ENCODE data around the gene ZNF77. TPM values are rescaled to one million over a fixed set of nuclear protein-coding genes. Genes with fewer than 3 reads are reported as not detected.

ZNF77 gene
- total RNA-seq, 1 donor from 2014 or later, result 5.8 TPM

DNA sequence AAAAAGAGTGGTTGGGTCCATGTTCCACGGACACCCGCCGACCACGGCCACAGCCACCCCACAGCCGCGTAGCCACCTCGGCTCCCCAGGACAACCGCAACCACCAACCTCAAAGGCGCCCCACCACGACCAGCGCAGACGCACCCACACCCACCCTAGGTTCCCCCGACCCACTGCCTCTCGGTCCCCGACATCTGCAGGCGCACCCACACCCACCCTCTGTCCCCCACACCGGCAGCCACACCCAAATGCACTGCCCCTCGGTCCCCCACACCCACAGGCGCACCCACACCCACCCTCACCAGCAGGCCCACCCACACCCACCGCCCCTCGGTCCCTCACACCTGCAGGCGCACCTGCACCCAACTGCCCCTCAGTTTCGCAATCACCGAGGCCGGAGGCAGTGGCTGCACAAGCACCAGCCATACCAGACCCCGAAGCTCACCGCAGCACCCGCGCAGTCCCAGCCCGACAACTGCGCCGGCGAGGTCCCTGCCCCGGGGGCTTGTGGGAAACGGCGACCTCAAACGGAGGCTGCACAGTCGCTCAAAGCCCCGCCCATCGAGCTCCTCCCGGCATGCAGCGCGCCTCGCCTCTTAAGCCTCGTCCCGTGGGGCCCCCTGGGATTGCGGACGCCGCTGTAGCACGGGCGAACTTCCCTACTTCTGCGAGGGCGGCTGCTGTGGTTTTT, 18.3 kb downstream of the ZNF77 start:
- Mint-ChIP-seq H3K4me1 (ENCODE audit: unreplicated experiment) (peaks cover 12% of the 10 kb centered on the region), H3K27ac (no peak overlapping the region), H3K36me3 (peaks cover 10% of the 10 kb centered on the region), H3K9me3 (peaks cover 8% of the 10 kb centered on the region), H3K27me3 (no peaks in the 10 kb centered on the region), H3K4me3 (no peak overlapping the region)
- no peak for DNase-seq (ENCODE audit: extremely low spot score, unreplicated experiment)
- TF ChIP-seq, protein P1, sequence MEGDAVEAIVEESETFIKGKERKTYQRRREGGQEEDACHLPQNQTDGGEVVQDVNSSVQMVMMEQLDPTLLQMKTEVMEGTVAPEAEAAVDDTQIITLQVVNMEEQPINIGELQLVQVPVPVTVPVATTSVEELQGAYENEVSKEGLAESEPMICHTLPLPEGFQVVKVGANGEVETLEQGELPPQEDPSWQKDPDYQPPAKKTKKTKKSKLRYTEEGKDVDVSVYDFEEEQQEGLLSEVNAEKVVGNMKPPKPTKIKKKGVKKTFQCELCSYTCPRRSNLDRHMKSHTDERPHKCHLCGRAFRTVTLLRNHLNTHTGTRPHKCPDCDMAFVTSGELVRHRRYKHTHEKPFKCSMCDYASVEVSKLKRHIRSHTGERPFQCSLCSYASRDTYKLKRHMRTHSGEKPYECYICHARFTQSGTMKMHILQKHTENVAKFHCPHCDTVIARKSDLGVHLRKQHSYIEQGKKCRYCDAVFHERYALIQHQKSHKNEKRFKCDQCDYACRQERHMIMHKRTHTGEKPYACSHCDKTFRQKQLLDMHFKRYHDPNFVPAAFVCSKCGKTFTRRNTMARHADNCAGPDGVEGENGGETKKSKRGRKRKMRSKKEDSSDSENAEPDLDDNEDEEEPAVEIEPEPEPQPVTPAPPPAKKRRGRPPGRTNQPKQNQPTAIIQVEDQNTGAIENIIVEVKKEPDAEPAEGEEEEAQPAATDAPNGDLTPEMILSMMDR (conservative IDR thresholded peaks at IDR 0.05), result no peak

DNA sequence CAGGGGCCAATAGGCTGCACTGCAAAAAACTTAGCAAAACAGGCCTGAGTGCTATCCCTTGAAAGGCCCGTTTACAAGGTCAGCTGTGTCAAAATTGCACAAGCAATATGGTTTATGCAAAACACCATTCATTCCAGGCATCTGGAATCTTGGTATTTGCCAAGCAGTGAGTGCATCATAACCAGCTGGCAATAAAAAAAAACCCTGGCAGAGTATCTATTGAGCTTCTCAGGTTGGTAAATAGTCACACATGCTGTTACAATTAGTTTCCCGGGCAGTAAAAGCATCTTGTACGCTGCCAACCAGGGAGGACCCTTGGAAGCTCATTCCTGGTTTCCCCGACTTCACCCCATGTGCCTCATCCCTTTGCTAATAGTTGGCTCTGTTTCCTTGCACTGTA, 21.3 kb downstream of the ZNF77 start:
- H3K9me3 Mint-ChIP-seq, result no peaks in the 10 kb centered on the region
- no peak for DNase-seq (ENCODE audit: extremely low spot score, unreplicated experiment)
- peaks cover 12% of the 10 kb centered on the region for H3K36me3 Mint-ChIP-seq
- no peak overlapping the region for H3K4me3 Mint-ChIP-seq
- TF ChIP-seq, protein P1 (conservative IDR thresholded peaks at IDR 0.05), result no peak
- no peaks in the 10 kb centered on the region for H3K27me3 Mint-ChIP-seq
- peaks cover 12% of the 10 kb centered on the region for H3K4me1 Mint-ChIP-seq (ENCODE audit: unreplicated experiment)
- no peak overlapping the region for H3K27ac Mint-ChIP-seq

DNA sequence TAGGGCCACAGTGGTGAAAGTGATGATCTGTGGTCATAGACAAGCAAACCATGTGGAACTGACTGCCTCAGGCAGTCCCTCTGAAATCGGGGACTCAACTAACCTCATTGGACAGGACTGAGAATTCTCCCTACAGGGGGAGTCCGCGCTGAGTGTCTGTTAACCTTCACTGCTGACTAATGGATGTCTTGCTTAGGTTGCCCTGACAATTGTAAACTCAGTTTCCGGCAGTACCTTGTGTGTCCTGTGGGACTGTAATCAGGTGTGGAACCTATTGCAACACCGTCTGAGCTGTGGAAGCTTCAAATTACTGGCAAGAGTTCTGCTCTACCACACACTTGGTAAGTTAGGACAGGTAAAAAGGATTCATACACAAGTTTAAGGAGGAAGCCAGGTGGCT, 21.8 kb downstream of the ZNF77 start:
- Mint-ChIP-seq H3K27me3 (no peaks in the 10 kb centered on the region), H3K4me3 (no peak overlapping the region), H3K27ac (no peak overlapping the region), H3K36me3 (peaks cover 15% of the 10 kb centered on the region), H3K9me3 (peaks cover 2% of the 10 kb centered on the region), H3K4me1 (ENCODE audit: unreplicated experiment) (peaks cover 12% of the 10 kb centered on the region)
- TF ChIP-seq, protein P1 (conservative IDR thresholded peaks at IDR 0.05), result peak; percentile 16
- DNase-seq (ENCODE audit: extremely low spot score, unreplicated experiment), result no peak

DNA sequence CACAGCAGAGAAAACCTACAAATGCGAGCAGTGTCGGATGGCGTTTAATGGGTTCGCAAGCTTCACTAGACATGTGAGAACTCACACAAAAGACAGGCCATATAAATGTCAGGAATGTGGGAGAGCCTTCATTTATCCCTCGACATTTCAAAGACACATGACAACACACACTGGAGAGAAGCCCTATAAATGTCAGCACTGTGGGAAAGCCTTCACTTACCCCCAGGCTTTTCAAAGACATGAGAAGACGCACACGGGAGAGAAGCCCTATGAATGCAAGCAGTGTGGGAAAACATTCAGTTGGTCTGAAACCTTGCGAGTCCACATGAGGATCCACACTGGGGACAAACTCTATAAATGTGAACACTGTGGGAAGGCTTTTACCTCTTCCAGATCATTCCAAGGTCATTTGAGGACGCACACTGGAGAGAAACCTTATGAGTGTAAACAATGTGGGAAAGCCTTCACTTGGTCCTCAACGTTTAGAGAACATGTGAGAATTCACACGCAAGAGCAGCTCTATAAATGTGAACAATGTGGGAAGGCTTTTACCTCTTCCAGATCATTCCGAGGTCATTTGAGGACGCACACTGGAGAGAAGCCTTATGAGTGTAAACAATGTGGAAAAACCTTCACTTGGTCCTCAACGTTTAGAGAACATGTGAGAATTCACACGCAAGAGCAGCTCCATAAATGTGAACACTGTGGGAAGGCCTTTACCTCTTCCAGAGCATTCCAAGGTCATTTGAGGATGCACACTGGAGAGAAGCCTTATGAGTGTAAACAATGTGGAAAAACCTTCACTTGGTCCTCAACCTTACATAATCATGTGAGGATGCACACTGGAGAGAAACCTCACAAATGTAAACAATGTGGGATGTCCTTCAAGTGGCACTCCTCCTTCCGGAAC, 27.2 kb downstream of the ZNF77 start:
- Mint-ChIP-seq H3K4me3 (no peak overlapping the region), H3K27me3 (no peaks in the 10 kb centered on the region), H3K4me1 (ENCODE audit: unreplicated experiment) (no peaks in the 10 kb centered on the region), H3K36me3 (peaks cover 44% of the 10 kb centered on the region), H3K9me3 (peaks cover 15% of the 10 kb centered on the region), H3K27ac (no peak overlapping the region)
- DNase-seq (ENCODE audit: extremely low spot score, unreplicated experiment), result no peak
- TF ChIP-seq, protein P1 (conservative IDR thresholded peaks at IDR 0.05), result no peak

DNA sequence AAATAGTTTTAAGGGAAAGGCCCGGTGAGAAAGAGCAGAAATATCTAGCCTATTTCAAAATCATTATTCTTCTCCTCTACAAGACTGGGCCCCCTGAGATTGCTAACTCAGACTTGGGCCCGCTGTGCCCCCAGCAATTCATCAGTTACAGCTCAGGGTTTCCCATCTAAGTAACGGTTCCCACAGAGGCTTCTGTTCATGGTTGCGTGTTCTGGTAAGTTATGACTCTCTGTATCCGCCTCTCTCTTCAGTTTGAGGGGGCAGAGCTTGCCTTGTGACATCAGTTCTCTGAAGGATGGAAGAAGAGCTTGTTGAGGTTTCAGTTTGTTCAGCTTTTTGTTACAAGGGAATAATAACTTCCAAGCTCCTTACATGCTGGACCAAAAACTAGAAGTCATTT, 32.5 kb downstream of the ZNF77 start:
- peaks cover 22% of the 10 kb centered on the region for H3K9me3 Mint-ChIP-seq
- H3K27me3 Mint-ChIP-seq, result no peaks in the 10 kb centered on the region
- no peak for DNase-seq (ENCODE audit: extremely low spot score, unreplicated experiment)
- peaks cover 39% of the 10 kb centered on the region for H3K36me3 Mint-ChIP-seq
- H3K27ac Mint-ChIP-seq, result no peak overlapping the region
- no peak overlapping the region for H3K4me3 Mint-ChIP-seq
- TF ChIP-seq, protein P1 (conservative IDR thresholded peaks at IDR 0.05), result no peak
- no peaks in the 10 kb centered on the region for H3K4me1 Mint-ChIP-seq (ENCODE audit: unreplicated experiment)
